ENCODE results near the gene FSHR. TPM values are rescaled to one million over a fixed set of nuclear protein-coding genes. Genes with fewer than 3 reads are reported as not detected.

Gene FSHR
- total RNA-seq, 6 experiments from 2014 or later: not detected

GRCh38 chr2:48954311-48954710 is 200.0 kb downstream of the FSHR start:
- Mint-ChIP-seq H3K4me1 (ENCODE audit: low read depth) (no peaks in the 10 kb centered on the region), H3K4me3 (no peak overlapping the region)

GRCh38 chr2:48952614-48953013 is 201.7 kb downstream of the FSHR start:
- no peak overlapping the region for H3K4me3 Mint-ChIP-seq
- H3K9me3 Mint-ChIP-seq: peaks cover 7% of the 10 kb centered on the region
- H3K27ac Mint-ChIP-seq: no peak overlapping the region
- H3K36me3 Mint-ChIP-seq (ENCODE audit: low read depth): no peaks in the 10 kb centered on the region; the same call in 1 of the 2 replicates
- no peak for DNase-seq
- no peak for TF ChIP-seq CTCF (IDR thresholded peaks at IDR 0.05)
- H3K27me3 Mint-ChIP-seq (ENCODE audit: insufficient read depth): peaks cover 3% of the 10 kb centered on the region
- no peaks in the 10 kb centered on the region for H3K4me1 Mint-ChIP-seq (ENCODE audit: low read depth)

More at GRCh38 chr2:48954311-48954710, 200.0 kb downstream of the FSHR start:
- Mint-ChIP-seq H3K27ac (no peak overlapping the region), H3K9me3 (peaks cover 15% of the 10 kb centered on the region), H3K36me3 (ENCODE audit: low read depth) (peaks cover 4% of the 10 kb centered on the region; the same call in 1 of the 2 replicates), H3K27me3 (ENCODE audit: insufficient read depth) (no peaks in the 10 kb centered on the region; the same call in 1 of the 2 replicates)
- no peak for TF ChIP-seq CTCF (IDR thresholded peaks at IDR 0.05)
- no peak for DNase-seq

- Mint-ChIP-seq H3K36me3 (ENCODE audit: low read depth) (no peaks in the 10 kb centered on the region), H3K27ac (no peak overlapping the region), H3K27me3 (ENCODE audit: insufficient read depth) (peaks cover 3% of the 10 kb centered on the region; the same call in 1 of the 2 replicates), H3K4me1 (ENCODE audit: low read depth) (no peaks in the 10 kb centered on the region), H3K4me3 (no peak overlapping the region), H3K9me3 (peaks cover 7% of the 10 kb centered on the region)
- no peak for DNase-seq
- no peak for TF ChIP-seq CTCF (IDR thresholded peaks at IDR 0.05)
Measured at GRCh38 chr2:48952143-48952542, 202.2 kb downstream of the FSHR start.

GRCh38 chr2:48948400-48949125 is 205.8 kb downstream of the FSHR start:
- no peaks in the 10 kb centered on the region for H3K36me3 Mint-ChIP-seq (ENCODE audit: low read depth)
- H3K4me1 Mint-ChIP-seq (ENCODE audit: low read depth): no peaks in the 10 kb centered on the region
- H3K9me3 Mint-ChIP-seq: no peaks in the 10 kb centered on the region
- H3K4me3 Mint-ChIP-seq: no peak overlapping the region
- DNase-seq: no peak
- H3K27ac Mint-ChIP-seq: no peak overlapping the region
- H3K27me3 Mint-ChIP-seq (ENCODE audit: insufficient read depth): peaks cover 3% of the 10 kb centered on the region; the same call in 1 of the 2 replicates
- TF ChIP-seq CTCF (IDR thresholded peaks at IDR 0.05): no peak

GRCh38 chr2:48946449-48947048 is 207.8 kb downstream of the FSHR start:
- Mint-ChIP-seq H3K27ac (no peak overlapping the region), H3K4me3 (no peak overlapping the region), H3K9me3 (no peaks in the 10 kb centered on the region), H3K4me1 (ENCODE audit: low read depth) (no peaks in the 10 kb centered on the region), H3K27me3 (ENCODE audit: insufficient read depth) (peaks cover 3% of the 10 kb centered on the region), H3K36me3 (ENCODE audit: low read depth) (no peaks in the 10 kb centered on the region)
- peak; percentile 33 for DNase-seq
- TF ChIP-seq CTCF (IDR thresholded peaks at IDR 0.05): peak; percentile 95

Data from HFFc6 (cell line).